Loucy (cell line): ENCODE measurements around the gene DENND4C.

Experiments
- EZH2phosphoT487 ChIP-seq: fragments of 200-600 bp; IDR thresholded peaks from 2 replicates; pipeline ENCODE4 v1.6.1; 2018; ENCODE audit warnings: antibody characterized with exemption, mild to moderate bottlenecking, moderate library complexity, borderline replicate concordance
- TF ChIP-seq, protein P1 (sequence below): fragments of 200-600 bp; sonication (generic); conservative IDR thresholded peaks from 2 replicates; pipeline ENCODE4 v1.5.1; 2014; ENCODE audit warnings: mild to moderate bottlenecking, antibody characterized with exemption, low read length

DNA sequence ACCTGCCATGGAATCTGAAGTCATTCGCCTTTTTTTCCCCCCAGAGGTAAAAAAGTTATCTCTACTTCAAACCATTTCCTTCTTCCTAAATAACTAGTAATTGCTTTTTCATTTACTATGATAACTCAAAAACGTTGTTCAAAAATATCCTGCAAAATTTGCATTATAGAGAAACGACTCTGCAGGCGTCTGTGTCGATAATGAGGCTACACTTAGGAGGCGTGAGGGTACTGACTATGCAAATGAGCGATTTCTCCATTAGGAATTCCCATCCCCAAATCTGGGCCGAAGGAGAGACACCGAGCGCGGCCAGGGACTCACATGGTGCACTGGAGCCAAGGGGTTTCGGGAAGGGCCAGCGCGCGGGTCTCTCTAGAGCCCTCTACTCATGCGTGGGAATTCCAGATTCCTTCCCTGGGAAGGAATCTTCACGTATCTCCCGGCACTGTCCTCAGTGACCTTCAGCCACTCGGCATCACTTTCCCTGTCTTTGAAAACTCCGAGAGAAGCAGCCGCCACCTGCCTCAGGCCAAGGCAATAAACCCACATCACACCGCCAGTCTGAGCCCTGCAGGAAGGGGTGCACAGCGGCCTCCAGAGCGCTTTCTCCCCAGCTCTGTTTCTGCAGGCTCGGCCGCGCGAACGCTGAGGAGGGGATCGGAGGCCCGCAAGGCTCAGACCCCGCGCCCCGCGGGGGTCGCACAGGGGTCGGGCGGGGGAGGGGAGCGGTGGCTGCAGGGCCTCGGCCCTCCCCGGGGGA, 718 bp upstream of the DENND4C start:
- TF ChIP-seq, protein P1, sequence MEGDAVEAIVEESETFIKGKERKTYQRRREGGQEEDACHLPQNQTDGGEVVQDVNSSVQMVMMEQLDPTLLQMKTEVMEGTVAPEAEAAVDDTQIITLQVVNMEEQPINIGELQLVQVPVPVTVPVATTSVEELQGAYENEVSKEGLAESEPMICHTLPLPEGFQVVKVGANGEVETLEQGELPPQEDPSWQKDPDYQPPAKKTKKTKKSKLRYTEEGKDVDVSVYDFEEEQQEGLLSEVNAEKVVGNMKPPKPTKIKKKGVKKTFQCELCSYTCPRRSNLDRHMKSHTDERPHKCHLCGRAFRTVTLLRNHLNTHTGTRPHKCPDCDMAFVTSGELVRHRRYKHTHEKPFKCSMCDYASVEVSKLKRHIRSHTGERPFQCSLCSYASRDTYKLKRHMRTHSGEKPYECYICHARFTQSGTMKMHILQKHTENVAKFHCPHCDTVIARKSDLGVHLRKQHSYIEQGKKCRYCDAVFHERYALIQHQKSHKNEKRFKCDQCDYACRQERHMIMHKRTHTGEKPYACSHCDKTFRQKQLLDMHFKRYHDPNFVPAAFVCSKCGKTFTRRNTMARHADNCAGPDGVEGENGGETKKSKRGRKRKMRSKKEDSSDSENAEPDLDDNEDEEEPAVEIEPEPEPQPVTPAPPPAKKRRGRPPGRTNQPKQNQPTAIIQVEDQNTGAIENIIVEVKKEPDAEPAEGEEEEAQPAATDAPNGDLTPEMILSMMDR: no peak
- no peak for TF ChIP-seq EZH2phosphoT487
